NCI-H2029 treated with DMSO at 0.1 percent for 48 hours (cell line): ENCODE results near the gene DMRTA2.

Experiments
- DNase-seq: peaks from one replicate; lab custom pipeline; 2025; lab: John Stamatoyannopoulos, UW

The DMRTA2 gene

DNA sequence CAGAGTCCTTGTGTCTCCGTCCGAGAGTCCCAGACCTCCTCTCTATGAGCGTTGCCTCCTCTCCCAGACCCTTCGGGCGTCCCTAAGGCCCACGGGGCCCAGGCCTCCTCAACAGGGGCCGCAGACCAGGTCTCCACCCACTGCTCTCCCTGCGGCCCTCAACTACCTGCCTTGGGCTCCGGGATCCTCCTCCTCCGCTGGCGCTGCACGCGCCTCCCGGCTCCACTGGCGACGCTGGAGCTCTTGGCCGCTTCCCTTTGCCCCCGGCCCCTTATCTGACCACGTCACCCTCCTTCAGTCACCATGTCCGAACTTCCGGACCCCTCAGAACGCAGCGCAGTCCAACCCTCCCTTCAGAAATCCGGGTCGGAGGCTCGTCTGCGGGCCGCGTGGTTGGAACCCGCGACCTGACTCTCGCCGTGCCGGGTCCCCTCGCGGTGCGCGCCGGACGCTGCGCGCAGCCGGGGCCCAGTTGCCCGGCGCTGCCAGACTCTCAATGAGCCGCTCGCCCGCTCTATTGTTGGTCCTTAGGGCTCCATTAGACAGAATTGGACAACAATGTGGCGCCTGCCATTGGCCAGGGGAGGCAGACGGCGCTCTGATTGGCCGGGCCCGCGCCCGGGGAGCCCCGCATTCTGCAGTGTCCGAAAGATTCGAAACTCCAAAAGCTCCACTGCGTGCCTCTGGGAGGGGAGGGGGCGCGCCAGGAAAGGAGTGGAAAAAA lies at the start of gene DMRTA2:
Gene DMRTA2 (minus strand): TSS at position 498 of the 724 bp plus-strand sequence. CDS start 1,907 bp downstream, outside the sequence.
- peak; percentile 63 for DNase-seq

DNA sequence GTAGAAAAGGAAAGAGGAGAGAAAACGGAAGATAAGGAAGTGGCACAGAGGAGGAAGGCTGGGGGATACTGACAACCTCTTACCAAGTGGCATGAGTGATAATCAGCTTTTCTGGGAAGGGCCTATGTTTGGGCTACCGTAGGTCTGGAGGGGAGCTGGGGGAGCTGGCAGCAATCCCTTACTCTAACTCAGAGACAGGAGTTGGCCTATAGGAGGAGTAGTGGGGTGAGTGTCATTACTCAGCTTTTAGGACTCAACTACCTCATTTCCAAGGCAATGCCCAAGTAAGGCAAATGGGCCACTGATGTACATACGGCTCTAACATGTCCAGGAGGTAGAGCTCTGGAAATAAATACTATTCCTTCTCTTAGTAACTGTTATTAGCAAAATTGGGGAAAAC lies 48.7 kb upstream of the DMRTA2 start:
- DNase-seq, result no peak

DNA sequence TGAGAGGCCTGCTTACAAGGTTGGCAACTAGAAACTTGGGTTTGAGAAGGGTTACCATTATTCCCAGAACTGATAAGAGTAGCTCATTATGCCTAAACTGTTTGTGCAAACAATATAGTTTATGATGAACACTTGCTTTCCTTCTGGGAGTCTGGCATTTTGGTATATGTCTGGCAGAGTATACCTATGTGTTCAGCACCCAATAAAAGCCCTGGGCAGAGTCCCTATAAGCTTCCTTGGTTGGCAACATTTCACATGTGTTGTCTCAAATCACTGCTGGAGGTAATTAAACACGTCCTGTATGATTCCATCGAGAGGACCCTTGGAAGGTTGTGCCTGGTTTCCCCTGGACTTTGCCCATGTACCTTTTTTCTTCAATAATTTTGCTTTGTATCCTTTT lies 39.7 kb upstream of the DMRTA2 start:
- DNase-seq, result no peak

DNA sequence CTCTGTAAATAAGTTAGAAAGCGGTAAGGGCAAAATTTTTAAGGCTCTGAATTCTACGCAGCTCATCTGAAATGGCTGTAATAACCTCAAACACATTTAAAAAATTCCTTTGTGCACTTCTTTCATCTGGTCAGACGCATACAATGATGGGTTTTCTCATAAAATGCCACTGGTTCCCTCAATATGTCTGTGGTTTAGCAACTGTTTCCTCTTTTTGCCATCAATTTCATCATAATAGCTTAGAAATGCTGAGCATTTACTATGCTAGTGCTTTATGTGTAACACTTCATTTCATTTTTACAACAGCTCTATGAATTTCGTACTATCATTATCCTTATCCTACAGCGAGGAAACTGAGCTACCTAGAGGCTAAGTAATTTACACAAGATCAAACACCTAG lies 35.3 kb upstream of the DMRTA2 start:
- DNase-seq, result no peak

DNA sequence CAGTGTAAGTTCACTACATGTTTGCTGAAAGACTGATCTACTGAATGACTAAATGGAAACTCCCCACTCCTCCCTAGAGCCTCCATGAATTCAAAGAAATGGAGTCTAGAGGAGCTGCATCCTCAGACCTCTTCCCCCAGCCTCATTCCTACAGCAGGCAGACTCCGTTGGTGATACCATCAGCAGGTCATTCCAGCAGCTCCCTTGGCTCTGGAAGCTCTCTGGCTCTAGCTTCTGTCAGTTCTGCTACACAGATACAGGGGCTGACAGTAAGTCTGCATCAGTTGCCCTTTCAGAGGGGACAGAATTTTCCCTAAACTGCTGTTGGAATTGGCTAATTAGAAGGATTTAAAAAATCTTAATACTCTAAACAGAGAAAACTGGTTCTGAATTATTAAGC lies 31.7 kb upstream of the DMRTA2 start:
- DNase-seq, result no peak

DNA sequence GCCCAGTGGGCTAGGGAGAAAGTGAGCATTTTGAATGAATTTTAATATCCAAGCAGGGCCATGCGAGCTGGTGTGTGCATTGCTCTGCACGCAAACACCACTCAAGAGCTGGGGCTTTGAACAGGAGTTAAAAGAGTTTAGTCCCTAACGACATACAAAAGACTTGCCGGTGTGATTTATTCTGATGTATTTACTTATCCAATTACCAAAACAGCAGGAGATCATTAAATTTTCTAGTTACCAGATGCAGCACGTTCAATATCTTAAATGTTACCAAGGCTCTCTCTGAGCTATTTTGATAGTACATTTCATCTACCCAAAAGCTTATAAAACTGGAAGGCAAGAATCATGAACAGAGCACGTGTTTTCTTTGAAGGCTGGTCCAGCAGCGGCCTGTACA lies 30.0 kb upstream of the DMRTA2 start:
- no peak for DNase-seq

DNA sequence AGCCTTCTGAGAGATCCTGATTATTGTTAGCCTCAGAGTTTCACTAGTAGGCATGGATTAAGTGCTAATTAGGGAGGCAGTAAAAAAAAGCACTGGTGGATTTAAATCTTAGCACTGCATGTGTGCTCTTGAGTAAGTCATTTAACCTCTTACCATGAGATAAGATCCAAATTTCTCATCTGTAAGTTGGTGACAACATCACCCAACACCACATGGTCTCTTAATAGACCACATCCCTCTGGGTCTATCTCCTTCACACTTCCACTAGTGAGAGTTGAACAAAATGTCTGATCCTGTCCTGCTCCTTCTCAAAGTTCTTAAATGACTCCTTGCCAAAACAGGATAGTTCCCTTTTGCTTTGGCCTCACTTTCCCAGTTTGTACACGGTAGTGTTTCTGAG lies 29.5 kb upstream of the DMRTA2 start:
- no peak for DNase-seq

DNA sequence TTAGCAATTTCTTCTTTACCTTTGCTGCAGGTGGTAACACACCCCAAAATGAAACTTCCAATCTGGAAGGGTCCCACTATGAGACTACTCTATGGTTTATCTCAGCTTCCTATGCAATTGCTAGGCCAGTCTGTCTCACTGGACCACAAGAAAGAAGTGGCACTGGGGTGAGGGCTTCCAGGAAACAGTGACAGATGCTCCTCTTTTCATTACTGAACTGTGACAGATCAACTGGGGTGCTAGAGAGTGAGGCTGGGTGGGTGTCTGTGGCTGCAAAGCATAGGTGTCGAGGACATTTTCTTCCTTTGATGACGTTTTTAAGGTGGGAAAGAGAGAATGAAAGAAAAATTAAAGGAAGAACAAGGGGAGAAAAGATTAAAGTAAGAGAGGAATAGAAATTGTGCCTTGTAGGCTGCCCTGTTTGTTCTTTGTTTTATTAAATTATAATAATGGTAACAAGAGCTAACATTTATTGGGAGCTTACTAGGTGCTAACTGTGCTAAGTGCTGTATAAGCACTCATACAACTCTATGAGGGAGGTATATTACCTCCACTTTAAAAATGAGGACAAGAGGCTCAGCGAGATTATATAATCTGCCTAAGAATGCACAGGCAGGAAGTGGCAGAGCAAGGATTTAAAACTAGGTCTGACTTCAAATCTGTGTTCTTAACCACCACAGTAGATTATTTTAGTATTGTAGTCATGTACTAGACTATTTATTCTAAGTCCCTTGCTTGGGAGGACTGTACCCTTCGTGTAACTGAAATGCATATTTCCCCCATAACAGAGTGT lies 27.8 kb upstream of the DMRTA2 start:
- no peak for DNase-seq

DNA sequence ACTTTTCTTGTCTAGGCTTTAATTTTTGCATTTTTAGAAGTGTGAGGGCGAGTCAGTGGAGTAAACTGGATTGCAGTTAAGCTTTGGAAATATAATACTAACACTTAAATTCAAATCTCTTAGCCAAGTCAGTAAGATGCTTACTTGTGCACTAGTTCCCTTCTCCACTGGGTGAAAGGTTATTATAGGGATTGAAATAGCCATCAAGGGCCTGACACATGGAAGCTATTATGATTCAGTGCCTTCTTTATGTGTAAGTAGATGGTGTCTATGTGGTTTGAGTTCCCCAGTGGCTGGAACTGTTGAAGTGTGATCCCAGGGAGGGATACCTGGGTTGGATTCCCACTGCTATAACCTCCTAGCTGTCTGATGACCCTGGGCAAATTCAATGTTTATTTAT lies 24.7 kb upstream of the DMRTA2 start:
- DNase-seq, result no peak

DNA sequence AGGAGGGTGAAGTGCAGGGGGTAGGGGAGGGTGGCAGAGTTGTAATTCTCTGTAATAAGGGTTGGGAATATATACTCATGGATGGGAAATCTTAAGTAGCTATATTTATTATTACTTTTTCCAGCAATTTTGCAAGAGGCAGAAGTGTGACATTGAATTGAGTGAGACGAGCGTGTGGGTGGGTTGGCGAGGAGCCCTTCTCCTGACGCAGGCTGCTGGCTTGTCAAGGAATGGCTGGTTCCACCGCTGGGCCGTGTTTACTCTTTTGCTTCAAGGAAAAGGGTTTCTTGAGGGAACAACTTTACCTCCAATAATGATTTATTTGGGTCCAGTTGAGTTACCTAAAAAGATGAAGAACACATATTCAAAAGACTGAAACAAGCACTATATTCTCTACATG lies 17.9 kb upstream of the DMRTA2 start:
- DNase-seq, result no peak

DNA sequence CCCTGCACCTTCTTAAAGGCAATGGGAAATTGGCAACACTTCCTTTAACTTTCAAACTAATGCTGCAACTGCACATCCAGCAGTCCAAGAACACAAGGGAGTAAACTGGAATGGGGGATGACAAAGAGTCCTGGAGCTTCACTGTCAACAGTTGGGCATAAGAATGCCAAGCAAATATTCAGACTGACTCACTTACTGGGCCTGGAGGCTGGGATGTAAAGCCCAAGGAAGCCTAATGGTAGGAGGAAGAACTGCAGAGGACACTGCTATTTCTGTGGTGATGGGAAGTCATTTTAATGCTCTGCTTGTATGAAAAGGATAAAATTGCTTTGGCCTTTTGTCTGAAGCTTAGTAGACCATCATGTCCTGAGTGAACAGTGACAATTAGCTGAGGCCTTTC lies 15.7 kb upstream of the DMRTA2 start:
- no peak for DNase-seq

DNA sequence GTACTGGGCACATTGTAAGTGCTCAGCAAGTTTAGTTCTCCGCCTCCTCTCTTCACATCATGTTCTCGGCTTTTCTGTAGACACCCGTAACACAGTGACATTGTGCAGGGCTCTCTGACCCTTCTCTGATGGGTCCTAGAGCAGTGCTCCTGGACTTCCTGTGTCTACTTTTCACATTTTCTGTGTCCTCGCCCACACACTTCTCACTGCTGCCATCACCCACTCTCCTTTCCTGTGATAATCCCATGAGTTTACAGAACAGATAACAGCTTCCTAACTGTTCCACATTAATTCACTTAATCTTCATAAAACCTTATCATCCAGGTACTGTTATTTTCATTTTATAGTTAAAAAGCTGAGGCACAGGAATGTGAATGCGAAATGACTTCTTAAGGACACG lies 13.2 kb upstream of the DMRTA2 start:
- no peak for DNase-seq

DNA sequence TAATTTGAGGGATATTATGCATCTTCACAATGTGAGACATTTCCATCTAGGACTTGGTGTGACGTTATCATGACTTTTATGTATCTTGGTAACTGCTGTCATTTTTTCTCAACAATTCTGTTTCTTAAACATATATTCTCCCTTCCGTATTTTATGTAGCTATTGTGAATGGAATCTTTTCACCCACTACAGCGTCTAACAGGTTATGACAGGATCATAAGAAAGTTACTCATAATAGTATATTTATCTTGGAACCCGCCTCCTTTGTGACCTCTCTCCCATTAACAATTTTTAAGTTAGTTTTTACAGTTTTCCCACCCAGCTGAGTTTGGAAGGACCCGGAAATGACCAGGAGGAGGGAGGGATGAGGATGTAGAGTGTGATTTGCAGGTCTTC lies 6.8 kb upstream of the DMRTA2 start:
- no peak for DNase-seq

DNA sequence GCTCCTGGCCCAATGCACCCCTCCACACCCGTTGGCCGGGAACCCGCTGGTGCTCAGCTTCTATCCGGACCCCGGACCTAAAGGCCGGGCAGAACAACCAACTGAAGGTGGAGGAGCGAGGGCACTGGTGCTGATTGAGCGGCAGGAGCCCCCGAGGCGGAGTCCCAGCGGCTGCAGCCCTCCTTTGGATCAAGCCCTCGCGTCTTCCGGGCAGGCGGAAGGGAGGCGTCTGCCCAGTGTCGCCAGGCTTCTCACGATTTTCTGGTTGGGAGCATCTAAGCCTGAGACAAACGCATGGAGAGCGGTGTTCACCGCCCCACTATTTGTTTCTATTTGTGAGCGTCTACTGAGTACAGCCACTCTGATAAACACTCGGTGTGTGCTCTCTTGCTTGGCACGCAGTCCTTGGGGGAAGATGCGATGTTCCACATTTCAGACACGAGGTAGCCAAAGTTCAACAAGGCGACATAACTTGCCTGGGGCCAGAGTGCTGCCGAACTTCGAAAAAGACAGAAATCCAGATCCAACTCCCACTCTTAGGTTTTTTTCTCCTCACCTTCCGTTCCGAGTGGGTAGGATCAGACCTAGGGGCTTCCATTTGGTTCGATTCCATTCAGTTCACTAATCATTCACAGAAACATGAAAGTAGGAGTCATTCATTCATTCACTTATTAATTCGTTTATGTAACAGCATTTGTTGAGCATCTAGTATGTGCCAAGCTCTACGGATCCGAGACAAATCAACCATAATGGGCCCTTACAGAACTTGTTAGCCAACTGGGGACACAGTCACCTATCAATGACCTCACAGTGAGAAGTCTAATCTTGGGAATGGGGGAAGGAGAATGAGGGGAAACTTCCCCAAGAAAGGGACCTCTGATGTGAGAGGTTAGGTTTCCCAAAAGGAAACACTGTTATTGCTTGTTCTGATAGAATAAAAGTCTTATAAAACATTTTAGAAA lies 4.9 kb upstream of the DMRTA2 start:
- no peak for DNase-seq

DNA sequence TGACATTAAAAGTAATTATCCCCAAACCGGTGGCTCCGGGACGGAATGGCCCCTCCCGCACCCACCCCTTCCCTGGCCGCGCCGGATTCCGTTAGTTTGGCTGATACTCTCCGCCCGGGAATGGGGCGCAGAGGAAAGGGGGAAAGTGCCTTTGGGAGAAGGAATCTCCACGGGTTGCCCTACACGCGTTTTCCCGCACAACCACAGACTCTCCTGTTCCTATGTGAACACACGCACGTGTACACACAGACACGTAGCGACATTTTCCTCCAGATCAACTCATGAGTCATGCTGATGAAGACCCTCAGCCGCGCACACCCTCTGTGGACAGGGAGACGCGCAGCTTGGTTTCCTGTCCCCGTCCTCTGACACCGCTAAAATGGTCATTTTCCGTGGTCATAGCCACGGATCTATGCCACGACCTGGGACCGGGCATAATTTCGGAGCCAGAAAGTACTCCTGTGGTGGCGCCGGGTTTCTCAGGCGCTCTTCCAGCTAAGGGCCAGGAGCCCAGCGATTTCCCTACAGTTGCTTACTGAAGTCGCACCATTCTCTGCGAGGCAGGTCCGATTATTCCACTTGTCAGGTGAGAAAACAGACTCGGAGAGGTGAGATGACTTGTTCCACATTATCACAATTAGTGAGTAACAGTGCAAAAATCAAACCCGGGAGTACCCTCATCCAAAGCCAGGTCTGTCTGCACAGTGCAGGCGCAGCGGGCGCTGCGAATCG lies 4.0 kb upstream of the DMRTA2 start:
- peak; percentile 38 for DNase-seq

DNA sequence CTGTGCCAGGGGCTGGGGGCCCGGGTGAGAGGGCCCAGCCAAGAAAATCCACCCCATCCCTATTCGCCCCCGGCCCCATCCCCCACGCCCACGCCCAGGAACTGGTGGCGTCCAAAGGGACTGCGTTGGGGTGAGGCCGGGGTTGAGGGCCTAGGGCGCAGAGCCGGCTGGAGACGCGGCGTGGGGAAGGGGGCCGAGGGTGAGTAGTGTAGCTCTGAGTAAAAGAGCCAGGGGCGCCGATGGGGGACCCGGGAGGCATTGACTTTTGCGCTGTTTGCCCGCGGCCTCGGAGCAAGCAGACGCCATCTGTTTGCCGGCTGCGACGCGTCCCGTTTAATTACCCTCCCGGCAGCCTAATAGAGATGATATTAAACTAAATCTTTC lies 3.5 kb upstream of the DMRTA2 start:
- DNase-seq, result no peak

DNA sequence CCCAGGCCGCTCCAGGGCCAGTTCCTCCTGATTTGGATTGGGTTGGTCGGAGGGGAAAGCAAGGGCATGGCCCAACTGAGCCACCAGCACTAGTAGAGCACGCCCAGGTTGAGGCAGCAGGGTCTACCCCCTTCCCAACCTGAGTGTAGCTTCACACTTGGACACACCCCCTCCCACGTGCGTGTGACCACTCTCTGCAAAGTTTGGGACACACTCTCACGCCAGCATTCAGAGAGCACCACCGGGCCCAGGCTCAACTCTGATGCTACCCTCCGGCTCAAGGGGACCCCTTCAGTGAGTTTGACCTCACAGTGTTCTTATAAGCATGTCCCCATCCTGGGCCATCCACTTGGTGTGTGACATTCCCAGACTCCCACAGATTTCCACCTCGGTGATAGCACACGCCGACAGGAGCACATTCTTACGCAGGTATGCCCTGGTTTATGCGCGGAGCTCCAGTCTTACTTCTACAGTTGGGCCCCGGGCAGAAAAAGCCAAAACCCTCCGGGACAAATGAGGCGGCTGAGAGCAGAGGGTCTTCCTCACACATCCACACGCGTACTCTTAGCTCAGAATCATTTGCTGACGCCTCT lies 3.0 kb upstream of the DMRTA2 start:
- DNase-seq, result no peak

DNA sequence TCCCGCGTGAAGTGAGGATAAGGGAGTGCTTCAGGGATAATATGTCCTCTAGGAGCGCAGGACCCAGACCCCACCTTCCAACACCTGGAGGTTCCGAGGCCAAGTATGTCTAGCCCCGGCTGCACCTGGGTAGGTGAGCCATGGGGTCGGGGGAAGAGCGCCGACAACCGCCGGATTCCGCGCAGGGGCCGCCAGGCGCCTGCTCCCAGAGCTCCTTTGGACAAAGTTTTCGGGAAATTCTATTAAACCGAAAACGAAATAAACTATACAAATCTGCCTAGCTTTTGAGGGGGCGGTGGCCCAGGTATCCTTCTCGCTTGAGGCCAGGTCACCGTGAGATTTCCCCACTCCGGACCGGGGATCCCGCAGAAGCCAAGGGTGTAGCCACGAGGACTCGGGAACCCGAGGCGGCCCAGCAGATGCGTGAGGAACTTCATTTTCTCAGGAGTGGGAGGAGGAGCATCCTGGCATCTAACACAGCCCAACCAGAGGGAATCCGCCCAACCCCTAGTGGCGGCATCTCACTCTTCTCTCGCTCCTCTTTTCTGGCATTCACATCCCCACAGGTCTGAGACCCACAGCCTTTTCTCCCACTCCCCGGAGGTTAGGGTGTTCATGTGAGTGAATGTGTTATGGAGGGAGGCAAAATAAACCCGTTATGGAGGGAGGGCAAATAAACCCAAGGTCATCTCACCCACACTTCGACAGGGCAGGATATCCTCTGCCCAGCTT lies 2.3 kb upstream of the DMRTA2 start:
- peak; percentile 28 for DNase-seq

DNA sequence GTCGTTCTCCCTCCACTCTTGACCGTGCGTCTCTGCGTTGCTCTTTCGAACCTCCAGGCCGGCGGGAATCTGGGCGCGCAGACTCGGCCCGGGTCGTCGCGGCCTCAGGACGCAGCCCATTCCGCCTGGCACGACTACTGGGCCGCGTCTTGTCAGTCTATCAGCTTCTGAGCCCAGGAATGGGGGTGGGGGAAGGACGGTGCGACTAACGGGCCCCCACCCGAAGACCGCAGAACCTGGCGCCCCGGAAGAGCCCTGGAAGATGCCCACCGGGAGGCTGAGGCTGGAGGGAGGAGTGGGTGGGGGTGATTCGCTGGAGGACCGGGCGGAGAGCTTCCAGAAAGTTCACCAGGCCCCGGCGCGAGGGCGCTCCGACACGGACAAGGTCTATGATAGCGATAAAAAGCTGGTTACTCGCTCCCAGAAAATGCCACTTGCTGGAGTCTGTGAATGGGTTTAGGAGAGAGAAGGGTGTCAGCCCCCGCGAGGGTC lies 1.7 kb upstream of the DMRTA2 start:
- DNase-seq, result no peak

DNA sequence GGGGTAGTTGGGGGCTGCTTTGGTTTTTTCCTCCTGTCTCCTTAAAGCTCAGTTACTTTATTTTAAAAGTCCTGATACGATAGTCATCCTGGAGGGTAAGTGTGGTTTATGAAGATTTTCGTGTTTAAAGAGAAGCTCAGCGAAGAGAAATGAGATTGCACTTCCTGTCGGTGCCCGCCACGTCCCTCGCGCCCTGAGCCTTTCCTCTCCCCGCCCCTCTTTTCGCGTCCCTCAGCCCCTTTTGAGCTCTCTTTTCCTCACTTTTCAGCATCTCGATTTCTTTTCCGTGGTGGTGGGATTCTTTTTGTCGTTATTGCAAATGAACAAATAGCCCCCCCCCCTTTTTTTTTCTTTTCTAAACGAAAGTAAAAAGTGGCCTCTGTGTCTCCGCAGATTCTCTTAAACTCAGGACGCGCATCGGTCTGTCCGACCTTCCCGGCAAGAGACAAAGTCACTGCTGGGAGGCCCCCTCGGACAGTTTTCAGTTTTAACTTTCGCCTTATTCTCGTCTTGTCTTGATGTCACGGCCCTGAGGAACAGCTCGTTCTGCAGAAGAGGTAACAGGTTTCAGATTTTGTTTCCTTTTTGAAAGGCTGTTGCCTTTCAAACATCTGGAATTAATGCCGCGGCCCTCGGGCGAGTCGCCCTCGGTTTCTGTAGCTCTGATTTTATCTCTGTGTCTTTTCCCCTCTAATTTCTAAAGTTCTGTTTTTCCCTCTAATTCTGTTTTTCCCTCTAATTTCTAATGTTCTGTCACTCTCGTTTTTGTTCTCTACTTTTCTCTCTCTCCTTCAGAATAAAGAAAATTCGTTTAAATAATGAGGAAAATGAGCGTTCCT lies 1.0 kb upstream of the DMRTA2 start:
- peak; percentile 72 for DNase-seq
